GM12872 (cell line): ENCODE results near the gene HYI.

Source experiments
- TF ChIP-seq, protein P1 (sequence below): IDR thresholded peaks from 3 replicates; pipeline ENCODE4 v1.5.1; 2011; ENCODE audit warnings: low read depth, mild to moderate bottlenecking, low read length, moderate library complexity; ENCODE audit not compliant: insufficient read depth

HYI gene

DNA sequence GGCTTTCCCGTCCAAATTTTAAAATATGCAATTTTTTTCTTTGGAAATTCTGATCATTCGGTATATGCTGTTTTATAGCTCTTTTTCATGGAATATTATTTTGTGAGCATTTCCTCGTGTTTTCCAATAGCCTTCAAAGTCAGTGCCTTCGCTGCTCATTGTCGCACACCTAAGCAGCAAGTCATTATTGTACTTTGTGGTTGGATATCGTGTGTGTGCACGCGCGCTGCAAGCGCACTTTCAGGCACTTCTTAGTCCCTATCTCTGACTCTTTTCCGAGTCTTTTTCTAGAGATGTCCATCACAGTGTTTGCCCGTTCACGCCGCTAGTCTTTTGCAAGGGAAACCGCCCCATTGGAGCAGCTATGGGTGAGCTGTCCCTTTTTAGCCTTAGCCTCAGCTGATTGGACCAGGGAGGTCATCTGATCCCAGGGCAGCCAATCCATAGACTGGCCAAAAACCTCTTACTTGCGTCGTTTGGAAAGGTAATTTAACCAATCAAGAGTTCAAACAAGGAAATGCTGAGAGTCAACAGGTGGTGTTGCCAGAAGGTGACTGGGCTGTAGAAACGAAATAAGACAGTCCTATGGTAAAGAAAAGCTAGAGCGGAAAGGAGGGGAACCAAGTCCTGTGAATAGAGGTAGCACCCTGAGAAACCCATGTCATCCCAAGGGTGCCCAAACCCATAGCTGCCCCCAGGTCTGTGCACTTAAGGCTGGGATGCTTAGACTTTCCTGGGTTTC is 710 bp upstream of the HYI start:
- TF ChIP-seq, protein P1, sequence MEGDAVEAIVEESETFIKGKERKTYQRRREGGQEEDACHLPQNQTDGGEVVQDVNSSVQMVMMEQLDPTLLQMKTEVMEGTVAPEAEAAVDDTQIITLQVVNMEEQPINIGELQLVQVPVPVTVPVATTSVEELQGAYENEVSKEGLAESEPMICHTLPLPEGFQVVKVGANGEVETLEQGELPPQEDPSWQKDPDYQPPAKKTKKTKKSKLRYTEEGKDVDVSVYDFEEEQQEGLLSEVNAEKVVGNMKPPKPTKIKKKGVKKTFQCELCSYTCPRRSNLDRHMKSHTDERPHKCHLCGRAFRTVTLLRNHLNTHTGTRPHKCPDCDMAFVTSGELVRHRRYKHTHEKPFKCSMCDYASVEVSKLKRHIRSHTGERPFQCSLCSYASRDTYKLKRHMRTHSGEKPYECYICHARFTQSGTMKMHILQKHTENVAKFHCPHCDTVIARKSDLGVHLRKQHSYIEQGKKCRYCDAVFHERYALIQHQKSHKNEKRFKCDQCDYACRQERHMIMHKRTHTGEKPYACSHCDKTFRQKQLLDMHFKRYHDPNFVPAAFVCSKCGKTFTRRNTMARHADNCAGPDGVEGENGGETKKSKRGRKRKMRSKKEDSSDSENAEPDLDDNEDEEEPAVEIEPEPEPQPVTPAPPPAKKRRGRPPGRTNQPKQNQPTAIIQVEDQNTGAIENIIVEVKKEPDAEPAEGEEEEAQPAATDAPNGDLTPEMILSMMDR = no peak

DNA sequence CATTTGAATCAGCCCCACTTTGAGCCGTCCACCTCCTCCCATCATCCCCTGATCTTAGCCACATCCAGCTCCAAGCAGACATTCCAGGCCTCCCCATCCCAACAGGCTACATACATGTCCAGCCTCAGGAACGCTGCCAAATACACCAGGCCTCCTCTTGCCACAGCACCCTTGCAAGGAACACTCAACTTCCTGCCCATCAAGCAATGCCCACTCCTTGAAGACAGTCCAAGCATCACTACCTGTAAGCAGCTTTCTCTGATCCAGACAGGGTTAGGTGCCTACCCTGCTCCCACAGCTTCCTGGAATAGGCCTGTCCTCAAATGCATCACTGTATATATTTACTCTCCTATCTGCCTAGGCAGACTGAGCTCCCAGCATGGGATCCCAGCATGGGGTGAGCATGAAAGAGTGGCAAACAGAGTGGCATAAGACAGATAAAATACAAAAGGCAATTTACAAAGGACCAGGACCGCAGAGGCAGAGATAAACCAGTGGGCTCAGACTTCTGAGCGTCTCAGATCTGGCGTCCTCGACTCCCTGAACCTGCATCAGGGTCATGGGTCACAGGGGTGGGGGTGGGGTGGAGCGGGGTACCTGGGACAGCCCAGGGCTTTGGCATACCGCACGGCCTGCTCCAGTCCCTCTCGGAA is 816 bp downstream of the HYI start:
- TF ChIP-seq, protein P1 = no peak

DNA sequence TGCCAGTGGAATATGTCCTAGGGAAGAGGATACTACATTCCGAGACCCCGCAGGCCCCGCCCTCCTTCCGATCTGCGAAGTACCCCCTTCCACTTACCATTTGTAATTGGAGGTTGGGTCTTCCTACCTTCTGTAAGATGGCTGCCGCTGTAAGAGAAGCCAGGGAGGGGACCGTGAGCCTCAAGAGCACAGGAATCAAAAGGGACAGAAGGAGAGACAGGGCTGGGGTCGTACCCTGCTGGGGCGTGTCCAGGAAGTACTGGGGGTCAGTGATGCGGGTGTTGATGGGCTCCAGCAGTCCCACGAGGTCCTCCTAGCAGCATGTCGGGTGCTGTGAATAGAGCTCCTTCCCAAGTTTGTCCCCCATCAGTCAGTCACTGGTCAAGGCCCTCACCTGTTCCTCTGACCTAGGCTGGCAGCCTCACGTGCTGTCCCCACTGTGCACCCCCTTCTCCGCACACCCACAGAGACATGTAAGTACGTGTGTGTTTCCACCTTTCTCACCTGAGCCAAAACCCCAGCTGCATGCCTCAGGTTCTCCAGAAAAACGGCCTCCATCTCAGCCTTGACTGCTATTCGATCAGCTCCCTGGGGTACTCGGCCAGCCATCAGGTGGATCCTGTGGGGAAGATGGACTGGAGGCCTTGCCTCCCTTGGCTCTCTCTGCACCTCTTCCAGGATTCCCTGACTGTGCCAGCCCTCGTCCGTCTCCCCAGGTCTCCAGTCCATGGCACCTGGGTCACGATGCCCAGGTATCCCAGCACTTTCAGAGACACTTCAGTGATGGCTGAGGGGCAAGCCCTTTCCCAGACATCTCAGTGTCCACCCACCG is 1.8 kb downstream of the HYI start:
- TF ChIP-seq, protein P1 = no peak

DNA sequence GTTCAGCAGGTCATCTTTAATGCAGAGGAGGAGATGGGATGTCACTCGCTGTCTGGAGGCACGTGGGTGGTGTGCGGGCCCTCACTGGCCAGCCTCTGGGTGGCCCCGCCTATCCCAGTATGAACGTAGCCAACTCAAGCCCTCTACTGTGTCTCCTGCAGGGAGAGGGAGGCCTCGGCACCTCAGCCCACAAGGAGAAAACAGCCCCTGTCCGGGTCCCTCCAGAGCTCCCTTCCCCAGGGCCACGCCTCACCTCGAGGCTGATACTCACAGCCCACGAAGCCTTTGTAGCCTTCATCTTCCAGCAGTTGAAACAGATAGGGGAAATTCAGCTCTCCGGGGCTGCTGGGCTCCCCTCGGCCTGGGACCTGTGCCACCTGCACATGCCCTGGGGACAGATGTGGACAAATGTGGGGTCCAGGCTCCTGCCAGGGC is 2.6 kb downstream of the HYI start:
- TF ChIP-seq, protein P1 = no peak

DNA sequence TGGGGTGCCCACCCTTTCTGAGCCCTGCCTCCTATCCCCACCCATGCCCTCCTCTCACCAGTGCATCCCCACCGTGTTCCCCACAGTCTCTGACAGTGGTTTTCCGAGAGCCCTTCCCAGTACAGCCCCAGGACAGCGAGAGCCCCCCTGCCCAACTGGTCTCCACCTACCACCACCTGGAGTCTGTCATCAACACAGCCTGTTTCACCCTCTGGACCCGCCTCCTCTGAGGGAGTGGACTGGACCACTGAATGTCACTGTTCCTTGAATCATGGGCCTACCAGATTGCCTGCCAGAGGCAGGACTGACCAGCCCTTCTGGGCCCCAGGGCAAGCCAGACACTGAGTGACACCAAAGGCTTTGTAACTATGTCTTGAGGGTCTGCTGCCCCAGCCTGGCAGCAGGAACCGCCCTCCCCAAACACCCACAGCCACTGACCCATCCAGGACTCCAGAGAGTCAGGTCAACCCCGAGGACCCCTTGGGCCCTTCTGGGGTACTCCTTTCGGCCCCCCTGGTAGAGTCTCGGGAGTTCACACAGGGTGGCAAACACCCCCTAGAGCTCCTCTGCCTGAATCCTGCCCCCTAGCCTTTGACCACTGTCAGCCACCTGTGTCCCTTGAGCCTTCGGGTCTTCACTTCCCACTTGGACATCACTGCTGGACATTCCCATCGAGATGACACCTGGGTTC is 3.3 kb downstream of the HYI start:
- TF ChIP-seq, protein P1 = no peak

DNA sequence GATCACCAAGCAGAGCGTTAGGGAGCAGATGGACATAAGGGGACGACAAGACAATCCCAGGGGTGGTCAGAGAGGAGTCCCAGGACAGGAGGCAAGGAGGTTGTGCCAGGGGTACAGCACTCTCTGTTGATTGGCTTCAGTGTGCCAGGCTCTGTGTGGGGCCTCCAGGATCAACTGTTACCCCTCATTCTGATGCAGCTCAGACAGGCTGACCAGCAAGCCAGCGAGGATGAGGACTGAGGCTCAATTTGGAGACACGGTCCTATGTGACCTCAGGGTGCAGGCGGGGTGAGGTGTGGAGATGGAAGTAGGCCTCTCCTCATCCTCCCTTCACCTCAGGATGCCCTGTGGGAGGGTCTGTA is 4.0 kb downstream of the HYI start:
- TF ChIP-seq, protein P1 = no peak
